Lower leg skin (tissue), 3 donors: ENCODE data around the gene HDAC4.

Source experiments
- CTCF ChIP-seq, 3 donors: fragments of 450-650 bp; IDR thresholded peaks; one replicate each; pipeline ENCODE4 v1.5.1; 2016; ENCODE audit warnings: antibody characterized with exemption in 3 of 3, mild to moderate bottlenecking in 3 of 3, moderate library complexity in 2 of 3
- POLR2A ChIP-seq, 2 donors: fragments of 450-650 bp; IDR thresholded peaks; one replicate each; pipeline ENCODE4 v1.6.1; 2016 to 2017; ENCODE audit warnings: antibody characterized with exemption in 2 of 2, mild to moderate bottlenecking in 1 of 2, moderate library complexity in 1 of 2

- TF ChIP-seq CTCF (IDR thresholded peaks at IDR 0.05) (no peak), POLR2A (IDR thresholded peaks at IDR 0.05) (no peak)
These were observed 150.4 kb downstream of the HDAC4 start for GRCh38 chr2:239250216-239251081.
